Neuronal stem cell (in vitro differentiated cells): ENCODE results near the gene SUPV3L1.
A peak's percentile ranks its signal among the peaks of the same experiment; 100 is the strongest.

Source experiments
- DNase-seq: peaks from one replicate; pipeline ENCODE4 v3.0.0-alpha.2; 2013; ENCODE audit warnings: low spot score
- H2AFZ ChIP-seq: one replicate; pipeline ENCODE4 v1.6.1; 2013; ENCODE audit warnings: mild to moderate bottlenecking, low read length, inconsistent platforms
- H2AK5ac ChIP-seq: 2 replicates; pipeline ENCODE4 v1.6.1; 2013; ENCODE audit warnings: low read depth, mild to moderate bottlenecking, inconsistent platforms, low read length, moderate library complexity, mixed read lengths
- H2BK120ac ChIP-seq: 2 replicates; pipeline ENCODE4 v1.6.1; 2013; ENCODE audit warnings: low read depth, mild to moderate bottlenecking, inconsistent platforms, low read length, moderate library complexity, mixed read lengths
- H2BK12ac ChIP-seq: one replicate; pipeline ENCODE4 v1.6.1; 2013; ENCODE audit warnings: low read length, inconsistent platforms
- H2BK15ac ChIP-seq: 2 replicates; pipeline ENCODE4 v1.6.1; 2013; ENCODE audit warnings: mild to moderate bottlenecking, low read length, inconsistent platforms, mixed read lengths
- H2BK5ac ChIP-seq: one replicate; pipeline ENCODE4 v1.6.1; 2013; ENCODE audit warnings: inconsistent platforms, mild to moderate bottlenecking, low read length, moderate library complexity
- H3K14ac ChIP-seq: one replicate; pipeline ENCODE4 v1.6.1; 2013; ENCODE audit warnings: low read length, inconsistent platforms
- H3K18ac ChIP-seq: 2 replicates; pipeline ENCODE4 v1.6.1; 2013; ENCODE audit warnings: low read length, inconsistent platforms
- H3K23ac ChIP-seq: 2 replicates; pipeline ENCODE4 v1.6.1; 2013; ENCODE audit warnings: low read depth, mild to moderate bottlenecking, mixed read lengths, low read length, inconsistent platforms; ENCODE audit not compliant: poor library complexity
- H3K27ac ChIP-seq: replicated peaks from 3 replicates; pipeline ENCODE4 v1.5.1; 2013; ENCODE audit warnings: low read length, inconsistent platforms
- H3K27me3 ChIP-seq, 3 experiments: 2 replicates each; pipeline ENCODE4 v1.6.1; 2013; ENCODE audit warnings: low read length in 3 of 3, mild to moderate bottlenecking in 2 of 3, inconsistent platforms in 1 of 3, low read depth in 1 of 3, mixed read lengths in 1 of 3, moderate library complexity in 1 of 3; ENCODE audit not compliant: control insufficient read depth in 3 of 3, insufficient read depth in 3 of 3
- H3K36me3 ChIP-seq, 2 donors: replicated peaks in 1 of 2; 2 replicates each; pipeline ENCODE4 v1.6.1; 2013; ENCODE audit warnings: low read length in 2 of 2; ENCODE audit not compliant: control insufficient read depth in 2 of 2, insufficient read depth in 2 of 2
- H3K4ac ChIP-seq: 2 replicates; pipeline ENCODE4 v1.6.1; 2013; ENCODE audit warnings: inconsistent platforms, mild to moderate bottlenecking, low read length, moderate library complexity
- H3K4me1 ChIP-seq, 2 donors: 1 replicate in 1 of 2; 2 replicates in 1 of 2; pipeline ENCODE4 v1.6.1; 2013; ENCODE audit warnings: low read length in 2 of 2, low read depth in 1 of 2; ENCODE audit not compliant: control insufficient read depth in 2 of 2, insufficient read depth in 1 of 2
- H3K4me2 ChIP-seq: one replicate; pipeline ENCODE4 v1.6.1; 2013; ENCODE audit warnings: mild to moderate bottlenecking, low read length, inconsistent platforms; ENCODE audit not compliant: insufficient read depth, poor library complexity, severe bottlenecking
- H3K4me3 ChIP-seq, 2 donors: 2 replicates each; pipeline ENCODE4 v1.5.1; 2013; ENCODE audit warnings: low read length in 2 of 2, mild to moderate bottlenecking in 2 of 2, inconsistent platforms in 1 of 2, moderate library complexity in 1 of 2
- H3K79me1 ChIP-seq: one replicate; pipeline ENCODE4 v1.6.1; 2013; ENCODE audit warnings: low read depth, mild to moderate bottlenecking, inconsistent platforms, low read length, moderate library complexity
- H3K9ac ChIP-seq: one replicate; pipeline ENCODE4 v1.6.1; 2013; ENCODE audit warnings: mild to moderate bottlenecking, low read depth, low read length, inconsistent platforms; ENCODE audit not compliant: poor library complexity
- H3K9me3 ChIP-seq, 2 donors: replicated peaks in 1 of 2; 2 replicates each; pipeline versions ENCODE3 to v1.6.1; 2013; ENCODE audit warnings: low read length in 2 of 2, mild to moderate bottlenecking in 2 of 2, inconsistent platforms in 1 of 2, low read depth in 1 of 2, mixed read lengths in 1 of 2, moderate library complexity in 1 of 2; ENCODE audit not compliant: control insufficient read depth in 2 of 2, insufficient read depth in 1 of 2
- H4K8ac ChIP-seq: one replicate; pipeline ENCODE4 v1.6.1; 2013; ENCODE audit warnings: low read depth, mild to moderate bottlenecking, inconsistent platforms, low read length, moderate library complexity
- H4K91ac ChIP-seq: one replicate; pipeline ENCODE4 v1.6.1; 2013; ENCODE audit warnings: low read length, low read depth, mild to moderate bottlenecking, inconsistent platforms; ENCODE audit not compliant: poor library complexity
- WGBS, 2 donors: extraction: QIAGEN DNeasy Blood & Tissue Kit; methylation state at CpG; one replicate each; pipeline ENCODE4 v1.1.7; 2013; ENCODE audit warnings: missing lambda C conversion rate in 2 of 2, mixed read lengths in 1 of 2; ENCODE audit not compliant: insufficient read length in 2 of 2, insufficient replicate concordance in 1 of 2; ENCODE audit errors: extremely low coverage in 2 of 2; 5-methylcytosine and 5-hydroxymethylcytosine counted together

The SUPV3L1 gene

GRCh38 chr10:69232736-69233480 lies 52.9 kb downstream of the SUPV3L1 start:
- no peak overlapping the region for H3K18ac ChIP-seq
- peaks cover 0 to 22% (median 0%) of the 10 kb centered on the region in 3 experiments for H3K27me3 ChIP-seq
- H3K9me3 ChIP-seq: no peaks in the 10 kb centered on the region
- no peak overlapping the region for H3K14ac ChIP-seq
- WGBS, 2 donors: no CpG with 5 or more reads among the region's 22 CpGs
- H2AK5ac ChIP-seq: no peak overlapping the region
- no peak overlapping the region for H4K91ac ChIP-seq
- H2BK5ac ChIP-seq: no peak overlapping the region
- no peak overlapping the region for H3K23ac ChIP-seq
- H2BK120ac ChIP-seq: no peak overlapping the region
- no peak overlapping the region for H4K8ac ChIP-seq
- H3K4me2 ChIP-seq: no peak overlapping the region
- no peak overlapping the region for H2BK15ac ChIP-seq
- no peak overlapping the region for H3K4ac ChIP-seq
- H3K9ac ChIP-seq: no peak overlapping the region
- no peaks in the 10 kb centered on the region for H3K79me1 ChIP-seq
- H3K4me1 ChIP-seq: peaks cover 4 to 7% of the 10 kb centered on the region in 2 donors
- no peak for DNase-seq
- H2AFZ ChIP-seq: peak overlapping the region; percentile 71
- no peak overlapping the region for H2BK12ac ChIP-seq
- no peaks in the 10 kb centered on the region for H3K36me3 ChIP-seq
- no peak overlapping the region for H3K4me3 ChIP-seq
- H3K27ac ChIP-seq: no peak overlapping the region

GRCh38 chr10:69234447-69234846 lies 54.4 kb downstream of the SUPV3L1 start:
- H2BK15ac ChIP-seq: no peak overlapping the region
- H3K9ac ChIP-seq: no peak overlapping the region
- no peak overlapping the region for H3K23ac ChIP-seq
- H3K27me3 ChIP-seq: peaks cover 0 to 24% (median 0%) of the 10 kb centered on the region in 3 experiments
- peaks cover 4 to 7% of the 10 kb centered on the region in 2 donors for H3K4me1 ChIP-seq
- no peak overlapping the region for H2BK5ac ChIP-seq
- H3K14ac ChIP-seq: no peak overlapping the region
- no peak overlapping the region for H2BK120ac ChIP-seq
- no peak overlapping the region for H2AK5ac ChIP-seq
- H4K91ac ChIP-seq: no peak overlapping the region
- H3K9me3 ChIP-seq: no peaks in the 10 kb centered on the region
- no peaks in the 10 kb centered on the region for H3K36me3 ChIP-seq
- no peak overlapping the region for H2AFZ ChIP-seq
- no peak for DNase-seq
- H4K8ac ChIP-seq: no peak overlapping the region
- no peak overlapping the region for H2BK12ac ChIP-seq
- no peak overlapping the region for H3K27ac ChIP-seq
- no peak overlapping the region for H3K4ac ChIP-seq
- no CpG with 5 or more reads among the region's 3 CpGs for WGBS, 2 donors
- H3K4me2 ChIP-seq: no peak overlapping the region
- H3K18ac ChIP-seq: no peak overlapping the region
- H3K79me1 ChIP-seq: no peaks in the 10 kb centered on the region
- no peak overlapping the region for H3K4me3 ChIP-seq

GRCh38 chr10:69237528-69238159 lies 57.6 kb downstream of the SUPV3L1 start:
- Histone ChIP-seq H4K91ac (no peak overlapping the region), H2BK120ac (no peak overlapping the region), H3K14ac (no peak overlapping the region), H3K4me3 (no peak overlapping the region), H2BK12ac (no peak overlapping the region), H3K4ac (no peak overlapping the region), H3K4me2 (no peak overlapping the region), H3K23ac (no peak overlapping the region), H3K79me1 (no peaks in the 10 kb centered on the region), H4K8ac (no peak overlapping the region), H3K9ac (no peak overlapping the region), H2BK5ac (no peak overlapping the region), H3K27me3 (peaks cover 0 to 10% (median 0%) of the 10 kb centered on the region in 3 experiments), H3K18ac (no peak overlapping the region), H3K4me1 (peaks cover 3 to 4% of the 10 kb centered on the region in 2 donors), H3K36me3 (no peaks in the 10 kb centered on the region), H3K27ac (no peak overlapping the region), H2AK5ac (no peak overlapping the region), H3K9me3 (no peaks in the 10 kb centered on the region), H2BK15ac (no peak overlapping the region), H2AFZ (peak overlapping the region; percentile 69)
- peak; percentile 86 for DNase-seq
- no CpG with 5 or more reads among the region's 17 CpGs for WGBS, 2 donors

GRCh38 chr10:69239136-69239535 lies 59.1 kb downstream of the SUPV3L1 start:
- H3K4ac ChIP-seq: no peak overlapping the region
- peaks cover 0 to 10% (median 0%) of the 10 kb centered on the region in 3 experiments for H3K27me3 ChIP-seq
- no peak overlapping the region for H3K27ac ChIP-seq
- H3K23ac ChIP-seq: no peak overlapping the region
- WGBS, 2 donors: no CpG with 5 or more reads among the region's 5 CpGs
- H3K18ac ChIP-seq: no peak overlapping the region
- H2BK5ac ChIP-seq: no peak overlapping the region
- no peak overlapping the region for H2BK15ac ChIP-seq
- H4K8ac ChIP-seq: no peak overlapping the region
- no peaks in the 10 kb centered on the region for H3K36me3 ChIP-seq
- no peak overlapping the region for H3K4me2 ChIP-seq
- no peak overlapping the region for H2AK5ac ChIP-seq
- no peak overlapping the region for H2BK12ac ChIP-seq
- H3K79me1 ChIP-seq: no peaks in the 10 kb centered on the region
- H3K14ac ChIP-seq: no peak overlapping the region
- H3K9me3 ChIP-seq: no peaks in the 10 kb centered on the region
- no peak overlapping the region for H2AFZ ChIP-seq
- H3K4me3 ChIP-seq: no peak overlapping the region
- no peak overlapping the region for H2BK120ac ChIP-seq
- DNase-seq: no peak
- H3K4me1 ChIP-seq: peaks cover 4% of the 10 kb centered on the region in 2 donors
- no peak overlapping the region for H4K91ac ChIP-seq
- H3K9ac ChIP-seq: no peak overlapping the region
